Measurements from ENCODE around the gene DLL3.

GRCh38 chr19:39531834-39532232 lies 33.1 kb downstream of the DLL3 start:
- TF ChIP-seq BRF2 (IDR thresholded peaks at IDR 0.05; ENCODE audit: borderline replicate concordance, insufficient read depth, insufficient read length), result no peak
- no peak for TF ChIP-seq ZBTB43 (CRISPR knock-in tag; IDR thresholded peaks at IDR 0.05)
- TF ChIP-seq HOMEZ (CRISPR knock-in tag; IDR thresholded peaks at IDR 0.05), result no peak
- no peak for TF ChIP-seq CTCF (IDR thresholded peaks at IDR 0.05 in 2 of 3, conservative IDR thresholded peaks at IDR 0.05 in 1 of 3; ENCODE audit: insufficient read depth in 2 of 3, low read depth in 1 of 3, low read length in 3 of 3)
- TF ChIP-seq MGA (IDR thresholded peaks at IDR 0.05), result no peak
- TF ChIP-seq SMAD1 (IDR thresholded peaks at IDR 0.05; ENCODE audit: low read depth, low read length, partially characterized antibody), result no peak

Measured in K562 (cell line).